Measurements from ENCODE around the gene TMEM120A. TPM values are rescaled to one million over a fixed set of nuclear protein-coding genes. Genes with fewer than 3 reads are reported as not detected.
A peak's percentile ranks its signal among the peaks of the same experiment; 100 is the strongest.

Gene TMEM120A
- total and polyA plus RNA-seq, 9 donors: 11.1 to 62.6 (median 41.3) TPM

DNA sequence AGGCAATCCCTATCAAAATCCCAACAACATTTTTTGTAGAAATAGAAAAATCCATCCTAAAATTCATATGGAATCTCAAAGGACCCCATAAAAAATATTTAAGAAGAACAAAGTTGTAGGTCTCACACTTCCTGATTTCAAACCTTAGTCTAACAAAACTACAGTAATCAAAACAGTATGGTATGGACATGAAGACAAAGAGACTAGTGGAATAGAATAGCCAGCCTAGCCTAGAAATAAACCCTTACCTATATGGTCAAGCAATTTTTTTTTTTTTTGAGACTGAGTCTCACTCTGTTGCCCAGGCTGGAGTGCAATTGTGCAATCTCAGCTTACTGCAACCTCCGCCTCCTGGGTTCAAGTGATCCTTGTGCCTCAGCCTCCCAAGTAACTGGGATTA lies 3.6 kb upstream of the TMEM120A start:
- Histone ChIP-seq H3K36me3 (ENCODE audit: control insufficient read depth, insufficient read depth, low read length) (peaks cover 35% of the 10 kb centered on the region), H3K9me3 (replicated peaks; ENCODE audit: control insufficient read depth, low read depth, low read length) (no peaks in the 10 kb centered on the region), H3K27me3 (ENCODE audit: control insufficient read depth, insufficient read depth, low read length) (no peaks in the 10 kb centered on the region), H3K4me3 (ENCODE audit: low read length) (no peak overlapping the region), H3K4me1 (ENCODE audit: control insufficient read depth, insufficient read depth, low read length) (peaks cover 20% of the 10 kb centered on the region), H3K27ac (ENCODE audit: low read length) (no peak overlapping the region)
- DNase-seq: no peak
- 100% methylated on average over 1 of the region's 1 CpG for WGBS (ENCODE audit: insufficient coverage)

DNA sequence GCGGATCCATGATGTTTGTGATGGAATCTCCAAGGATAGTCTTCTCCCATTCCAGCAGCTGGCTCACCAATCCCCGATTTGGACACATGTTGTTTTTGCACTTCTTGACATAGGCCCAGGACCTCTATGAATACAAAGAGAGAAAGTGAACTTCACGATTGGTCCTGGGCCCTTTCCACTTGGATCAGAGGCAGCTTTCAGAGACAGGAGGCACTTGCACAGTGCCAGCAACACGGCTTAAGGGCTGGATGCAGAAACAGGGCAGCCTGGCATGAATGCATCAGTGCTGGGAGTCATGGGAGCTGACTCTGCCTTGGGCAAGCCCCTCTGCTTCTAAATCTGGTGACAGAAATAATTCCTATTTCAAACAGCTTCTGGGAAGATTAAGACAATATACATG lies 2.1 kb upstream of the TMEM120A start:
- H3K27me3 ChIP-seq (ENCODE audit: control insufficient read depth, insufficient read depth, low read length): no peaks in the 10 kb centered on the region
- H3K9me3 ChIP-seq (replicated peaks; ENCODE audit: control insufficient read depth, low read depth, low read length): no peaks in the 10 kb centered on the region
- no peak for DNase-seq
- H3K4me3 ChIP-seq (ENCODE audit: low read length): no peak overlapping the region
- 78% methylated on average over 4 of the region's 4 CpGs for WGBS (ENCODE audit: insufficient coverage)
- H3K36me3 ChIP-seq (ENCODE audit: control insufficient read depth, insufficient read depth, low read length): peaks cover 24% of the 10 kb centered on the region
- peaks cover 33% of the 10 kb centered on the region for H3K4me1 ChIP-seq (ENCODE audit: control insufficient read depth, insufficient read depth, low read length)
- no peak overlapping the region for H3K27ac ChIP-seq (ENCODE audit: low read length)

DNA sequence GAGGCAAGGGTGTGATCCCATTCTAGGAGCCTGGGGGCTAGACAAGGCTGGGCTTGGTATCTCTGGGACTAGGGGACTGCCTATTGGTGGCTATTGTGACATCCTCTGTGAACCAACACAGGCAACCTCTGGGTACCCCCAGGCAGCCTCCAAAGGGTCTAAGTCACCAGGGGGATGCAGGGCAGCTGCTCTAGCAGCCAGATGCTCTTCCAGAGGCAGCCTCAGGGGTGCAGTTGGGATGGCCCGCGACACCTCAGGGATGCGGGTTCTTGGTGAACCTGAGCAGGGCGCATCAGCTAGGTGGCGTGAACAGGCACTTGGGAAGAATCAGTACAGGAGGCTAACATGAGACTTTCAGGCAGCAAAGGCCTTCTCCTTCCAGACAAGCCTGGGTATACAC lies 1.6 kb upstream of the TMEM120A start:
- Histone ChIP-seq H3K27me3 (ENCODE audit: control insufficient read depth, insufficient read depth, low read length) (no peaks in the 10 kb centered on the region), H3K27ac (ENCODE audit: low read length) (no peak overlapping the region), H3K36me3 (ENCODE audit: control insufficient read depth, insufficient read depth, low read length) (peaks cover 23% of the 10 kb centered on the region), H3K4me1 (ENCODE audit: control insufficient read depth, insufficient read depth, low read length) (peaks cover 37% of the 10 kb centered on the region), H3K9me3 (replicated peaks; ENCODE audit: control insufficient read depth, low read depth, low read length) (no peaks in the 10 kb centered on the region), H3K4me3 (ENCODE audit: low read length) (no peak overlapping the region)
- 96% methylated on average over 5 of the region's 5 CpGs for WGBS (ENCODE audit: insufficient coverage)
- DNase-seq: no peak

DNA sequence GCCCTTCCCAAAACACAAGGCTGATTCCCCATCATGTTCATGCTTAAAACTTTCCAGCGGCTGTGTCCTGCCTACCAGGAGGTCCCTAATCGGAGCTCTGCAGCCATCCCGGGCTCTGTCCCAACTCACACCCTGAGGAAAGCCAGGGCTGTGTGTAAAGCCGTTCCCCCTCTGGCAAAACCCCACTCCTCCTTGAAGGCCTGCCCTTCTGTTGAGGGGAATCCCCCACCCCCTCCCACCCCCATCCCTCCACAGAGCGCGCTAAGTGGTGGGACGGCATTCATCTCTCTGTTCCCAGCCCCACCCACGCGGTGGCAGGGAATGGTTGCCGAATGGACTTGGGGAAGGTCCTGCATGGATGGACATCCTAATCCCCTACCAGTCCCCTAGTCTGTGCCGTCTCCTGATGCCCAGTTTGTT lies 667 bp upstream of the TMEM120A start:
- peak; percentile 56 for DNase-seq
- Histone ChIP-seq H3K4me1 (ENCODE audit: control insufficient read depth, insufficient read depth, low read length) (peaks cover 45% of the 10 kb centered on the region), H3K27ac (ENCODE audit: low read length) (peak overlapping the region; percentile 54), H3K9me3 (replicated peaks; ENCODE audit: control insufficient read depth, low read depth, low read length) (no peaks in the 10 kb centered on the region), H3K27me3 (ENCODE audit: control insufficient read depth, insufficient read depth, low read length) (no peaks in the 10 kb centered on the region), H3K36me3 (ENCODE audit: control insufficient read depth, insufficient read depth, low read length) (peaks cover 17% of the 10 kb centered on the region), H3K4me3 (ENCODE audit: low read length) (peak overlapping the region; percentile 95)
- WGBS (ENCODE audit: insufficient coverage): 15% methylated on average over 4 of the region's 11 CpGs

DNA sequence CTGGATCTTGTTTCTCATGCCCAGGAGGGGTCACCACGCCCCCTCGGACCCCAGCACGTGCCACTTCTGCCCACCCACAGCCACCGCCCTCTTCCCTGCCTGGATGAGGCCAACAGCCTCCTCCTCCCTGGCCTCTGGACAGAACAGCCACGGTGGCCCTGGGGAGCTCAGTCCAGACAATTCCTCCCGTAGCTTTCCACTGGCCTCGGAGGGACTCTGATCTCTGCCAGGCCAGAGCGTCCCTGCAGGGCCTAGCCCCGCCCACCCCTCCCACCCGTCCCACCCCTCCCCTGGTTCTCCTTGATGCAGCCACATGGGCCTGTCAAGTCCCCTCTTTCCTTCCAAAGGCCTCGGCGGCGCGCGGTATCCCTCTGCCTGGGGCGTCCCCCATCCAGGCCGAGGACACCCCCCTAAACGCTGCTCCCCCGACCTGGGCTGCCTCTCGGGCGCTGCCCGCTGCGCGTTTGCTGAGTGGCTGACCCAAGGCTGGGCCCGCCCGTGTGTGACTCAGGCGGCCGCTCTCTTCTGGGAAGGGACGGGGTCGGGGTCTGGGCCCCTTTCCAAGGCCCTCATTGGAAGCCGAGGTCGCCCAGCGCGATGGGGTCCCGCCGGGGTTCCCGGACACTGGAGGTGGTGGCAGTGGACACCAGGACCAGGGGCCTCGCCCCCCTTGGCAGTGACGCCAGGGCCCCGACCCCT lies 557 bp downstream of the TMEM120A start:
- Histone ChIP-seq H3K27me3 (ENCODE audit: control insufficient read depth, insufficient read depth, low read length) (no peaks in the 10 kb centered on the region), H3K4me1 (ENCODE audit: control insufficient read depth, insufficient read depth, low read length) (peaks cover 56% of the 10 kb centered on the region), H3K36me3 (ENCODE audit: control insufficient read depth, insufficient read depth, low read length) (peaks cover 14% of the 10 kb centered on the region), H3K9me3 (replicated peaks; ENCODE audit: control insufficient read depth, low read depth, low read length) (no peaks in the 10 kb centered on the region), H3K4me3 (ENCODE audit: low read length) (peak overlapping the region; percentile 95), H3K27ac (ENCODE audit: low read length) (peak overlapping the region; percentile 89)
- peak; percentile 74 for DNase-seq
- 2% methylated on average over 33 of the region's 40 CpGs for WGBS (ENCODE audit: insufficient coverage)

DNA sequence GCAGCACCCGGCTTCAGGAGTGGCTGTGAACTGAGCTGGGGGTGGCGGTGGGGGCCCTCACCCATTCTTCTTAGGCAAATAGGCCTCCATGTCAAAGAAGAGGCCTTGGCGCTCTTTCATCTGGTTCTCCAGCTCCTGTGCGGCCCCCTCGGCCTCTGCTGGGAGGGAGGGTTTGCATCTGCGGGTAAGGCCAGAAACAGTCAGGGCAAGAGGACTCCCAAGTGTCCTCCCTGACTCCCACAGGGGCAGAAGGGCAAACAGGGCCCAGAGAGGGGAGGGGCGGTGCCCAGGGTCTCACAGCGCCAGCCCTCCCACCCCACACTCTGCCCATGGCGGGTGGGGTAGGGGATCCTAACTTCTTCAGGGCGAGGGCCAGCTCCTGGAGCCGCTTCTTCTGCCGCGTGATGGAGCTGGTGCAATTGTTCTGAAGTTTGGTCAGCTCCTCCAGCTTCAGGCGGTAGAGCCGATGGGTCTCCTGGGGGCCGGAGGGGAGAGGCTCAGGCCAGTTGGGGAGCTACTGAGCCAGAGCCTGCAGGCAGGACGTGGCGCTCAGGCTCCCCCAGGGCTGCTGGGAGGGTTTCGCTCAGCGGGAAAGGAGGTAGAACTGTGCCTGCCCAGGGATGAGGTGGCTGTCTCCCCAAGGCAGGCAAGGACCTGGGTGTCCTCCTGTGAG lies 2.2 kb downstream of the TMEM120A start:
- H3K27ac ChIP-seq (ENCODE audit: low read length): peak overlapping the region; percentile 7
- 72% methylated on average over 7 of the region's 20 CpGs for WGBS (ENCODE audit: insufficient coverage)

DNA sequence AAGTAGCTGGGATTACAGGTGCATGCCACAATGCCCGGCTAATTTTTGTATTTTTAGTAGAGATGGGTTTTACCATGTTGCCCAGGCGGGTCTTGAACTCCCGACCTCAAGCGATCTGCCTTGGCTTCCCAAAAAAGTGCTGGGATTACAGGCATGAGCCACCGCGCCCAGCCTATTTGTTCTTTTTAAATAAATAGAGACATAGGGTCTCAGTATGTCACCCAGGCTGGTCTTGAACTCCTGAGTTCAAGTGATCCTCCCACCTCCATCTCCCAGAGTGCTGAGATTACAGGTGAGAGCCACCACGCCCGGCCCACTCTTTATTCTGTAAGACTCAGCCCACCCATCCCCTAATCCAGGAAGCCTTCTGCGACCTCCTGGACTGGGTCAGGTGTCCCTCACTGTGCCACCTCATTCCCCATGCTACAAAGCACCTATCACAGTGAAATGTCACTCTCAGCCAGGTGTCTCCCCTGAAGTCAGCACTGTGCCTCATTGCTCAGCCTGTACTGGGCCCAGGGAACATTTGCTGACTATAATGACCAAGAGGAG lies 2.8 kb downstream of the TMEM120A start:
- 94% methylated on average over 5 of the region's 9 CpGs for WGBS (ENCODE audit: insufficient coverage)
- Histone ChIP-seq H3K4me1 (ENCODE audit: control insufficient read depth, insufficient read depth, low read length) (peaks cover 56% of the 10 kb centered on the region), H3K27ac (ENCODE audit: low read length) (no peak overlapping the region), H3K36me3 (ENCODE audit: control insufficient read depth, insufficient read depth, low read length) (peaks cover 26% of the 10 kb centered on the region), H3K4me3 (ENCODE audit: low read length) (no peak overlapping the region), H3K9me3 (replicated peaks; ENCODE audit: control insufficient read depth, low read depth, low read length) (no peaks in the 10 kb centered on the region), H3K27me3 (ENCODE audit: control insufficient read depth, insufficient read depth, low read length) (no peaks in the 10 kb centered on the region)
- DNase-seq: no peak

More for the DNA sequence above, 2.2 kb downstream of the TMEM120A start:
- H3K4me1 ChIP-seq (ENCODE audit: control insufficient read depth, insufficient read depth, low read length): peaks cover 56% of the 10 kb centered on the region
- H3K27me3 ChIP-seq (ENCODE audit: control insufficient read depth, insufficient read depth, low read length): no peaks in the 10 kb centered on the region
- peaks cover 22% of the 10 kb centered on the region for H3K36me3 ChIP-seq (ENCODE audit: control insufficient read depth, insufficient read depth, low read length)
- no peaks in the 10 kb centered on the region for H3K9me3 ChIP-seq (replicated peaks; ENCODE audit: control insufficient read depth, low read depth, low read length)
- H3K4me3 ChIP-seq (ENCODE audit: low read length): no peak overlapping the region
- peak; percentile 34 for DNase-seq

DNA sequence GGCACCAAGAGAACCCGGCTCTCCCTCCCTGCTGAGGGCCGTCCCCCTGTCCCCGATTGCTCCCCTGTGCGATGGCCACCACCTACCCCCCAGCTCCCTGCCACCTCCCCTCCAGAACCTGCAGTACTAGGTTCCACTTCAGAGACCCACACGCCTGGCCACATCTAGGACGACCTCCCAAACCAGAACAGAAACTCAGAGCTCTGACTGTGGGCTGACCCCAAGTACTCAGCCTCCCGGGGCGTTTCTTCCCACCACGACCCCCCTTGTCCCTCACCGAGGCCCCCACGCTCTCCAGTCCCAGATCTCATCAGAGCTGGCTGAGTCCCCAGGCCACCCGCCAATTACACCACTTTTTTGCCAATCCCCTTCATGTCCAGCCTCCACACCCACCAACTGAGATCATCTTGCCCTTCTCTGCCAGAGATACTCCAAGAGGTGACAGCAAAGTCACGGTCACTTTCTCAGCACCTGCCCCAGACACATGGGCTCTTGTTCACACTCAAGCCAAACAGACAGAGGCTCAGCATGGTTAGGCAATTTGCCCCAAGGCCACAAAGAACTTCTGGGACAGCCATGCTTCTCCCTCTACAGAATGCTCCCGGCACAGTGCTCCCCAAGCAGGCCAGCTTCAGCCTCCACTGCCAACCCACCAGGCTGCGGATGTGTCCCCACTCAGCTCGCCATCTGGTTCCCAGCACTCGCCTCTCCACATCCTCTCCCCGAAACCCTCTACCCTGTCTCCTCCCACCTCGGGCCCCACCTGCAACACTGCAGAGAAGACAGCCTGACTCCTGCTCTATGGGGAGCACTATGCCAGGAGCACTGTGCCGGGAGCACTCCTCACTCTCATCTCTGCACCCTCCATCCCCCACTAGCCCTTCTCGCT lies 4.7 kb downstream of the TMEM120A start:
- Histone ChIP-seq H3K27me3 (ENCODE audit: control insufficient read depth, insufficient read depth, low read length) (no peaks in the 10 kb centered on the region), H3K9me3 (replicated peaks; ENCODE audit: control insufficient read depth, low read depth, low read length) (no peaks in the 10 kb centered on the region), H3K4me1 (ENCODE audit: control insufficient read depth, insufficient read depth, low read length) (peaks cover 48% of the 10 kb centered on the region), H3K36me3 (ENCODE audit: control insufficient read depth, insufficient read depth, low read length) (peaks cover 35% of the 10 kb centered on the region), H3K4me3 (ENCODE audit: low read length) (no peak overlapping the region), H3K27ac (ENCODE audit: low read length) (peak overlapping the region; percentile 47)
- 35% methylated on average over 20 of the region's 21 CpGs for WGBS (ENCODE audit: insufficient coverage)
- peak; percentile 67 for DNase-seq

DNA sequence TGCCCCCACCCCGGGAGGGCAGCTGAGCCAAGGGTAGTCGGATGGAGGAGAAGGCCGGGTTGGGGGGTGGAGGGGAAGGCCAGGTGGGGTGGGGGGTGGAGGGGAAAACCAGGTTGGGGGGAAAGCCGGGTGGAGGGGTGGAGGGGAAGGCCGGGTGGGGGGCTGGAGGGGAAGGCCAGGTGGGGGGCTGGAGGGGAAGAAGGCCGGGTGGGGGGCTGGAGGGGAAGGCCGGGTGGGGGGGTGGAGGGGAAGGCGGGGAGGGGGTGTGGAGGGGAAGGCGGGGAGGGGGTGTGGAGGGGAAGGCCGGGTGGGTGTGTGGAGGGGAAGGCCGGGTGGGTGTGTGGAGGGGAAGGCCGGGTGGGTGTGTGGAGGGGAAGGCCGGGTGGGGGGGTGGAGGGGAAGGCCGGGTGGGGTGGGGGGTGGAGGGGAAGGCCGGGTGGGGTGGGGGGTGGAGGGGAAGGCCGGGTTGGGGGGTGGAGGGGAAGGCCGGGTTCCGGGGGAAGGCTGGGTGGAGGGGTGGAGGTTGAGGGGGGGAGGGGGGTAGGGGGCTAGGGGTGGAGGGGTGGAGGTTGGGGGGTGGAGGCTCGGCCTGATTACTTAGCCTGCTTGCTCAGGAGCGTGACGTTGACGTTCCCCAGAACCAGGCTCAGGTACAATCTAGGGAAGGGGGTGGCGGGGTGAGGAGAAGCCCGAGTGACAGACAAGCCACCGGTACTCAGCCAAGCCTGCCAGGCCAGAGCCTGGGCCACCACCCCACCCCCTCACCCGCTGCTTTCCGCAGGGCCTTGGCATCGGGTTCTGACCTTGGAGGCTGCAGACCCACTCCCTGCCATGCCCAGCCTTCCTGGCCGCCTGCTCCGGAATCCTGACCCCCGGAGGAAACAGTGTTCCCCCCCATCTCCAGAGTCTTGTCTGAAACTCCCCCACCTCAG lies 5.6 kb downstream of the TMEM120A start:
- no peaks in the 10 kb centered on the region for H3K9me3 ChIP-seq (replicated peaks; ENCODE audit: control insufficient read depth, low read depth, low read length)
- H3K4me1 ChIP-seq (ENCODE audit: control insufficient read depth, insufficient read depth, low read length): peaks cover 43% of the 10 kb centered on the region
- H3K27ac ChIP-seq (ENCODE audit: low read length): peak overlapping the region; percentile 47
- peak; percentile 15 for DNase-seq
- peaks cover 44% of the 10 kb centered on the region for H3K36me3 ChIP-seq (ENCODE audit: control insufficient read depth, insufficient read depth, low read length)
- no peak overlapping the region for H3K4me3 ChIP-seq (ENCODE audit: low read length)
- H3K27me3 ChIP-seq (ENCODE audit: control insufficient read depth, insufficient read depth, low read length): no peaks in the 10 kb centered on the region
- WGBS (ENCODE audit: insufficient coverage): 13% methylated on average over 3 of the region's 31 CpGs

All from muscle of leg (tissue), 11 donors.